ENCODE measurements around the gene MBL2.

MBL2 gene

GRCh38 chr10:52782554-52782953, 10.0 kb upstream of the MBL2 start:
- Histone ChIP-seq H3K4me3 (ENCODE audit: low read depth, low read length) (no peak overlapping the region), H3K9me3 (ENCODE audit: severe bottlenecking) (no peaks in the 10 kb centered on the region), H3K36me3 (no peaks in the 10 kb centered on the region), H3K27ac (no peak overlapping the region), H3K27me3 (ENCODE audit: insufficient read depth, low read depth, severe bottlenecking) (no peaks in the 10 kb centered on the region)
- no peak for DNase-seq
- TF ChIP-seq CTCF (IDR thresholded peaks at IDR 0.05; ENCODE audit: low read depth, low read length), result no peak

- Histone ChIP-seq H3K4me3 (ENCODE audit: low read depth, low read length) (no peak overlapping the region), H3K27ac (no peak overlapping the region), H3K36me3 (no peaks in the 10 kb centered on the region), H3K9me3 (ENCODE audit: severe bottlenecking) (no peaks in the 10 kb centered on the region), H3K27me3 (ENCODE audit: insufficient read depth, low read depth, severe bottlenecking) (no peaks in the 10 kb centered on the region)
- DNase-seq, result no peak
- no peak for TF ChIP-seq CTCF (IDR thresholded peaks at IDR 0.05; ENCODE audit: low read depth, low read length)
Measured at GRCh38 chr10:52780391-52781155, 8.0 kb upstream of the MBL2 start.

- Histone ChIP-seq H3K27ac (no peak overlapping the region), H3K9me3 (ENCODE audit: severe bottlenecking) (no peaks in the 10 kb centered on the region), H3K27me3 (ENCODE audit: insufficient read depth, low read depth, severe bottlenecking) (no peaks in the 10 kb centered on the region), H3K4me3 (ENCODE audit: low read depth, low read length) (no peak overlapping the region), H3K36me3 (no peaks in the 10 kb centered on the region)
- TF ChIP-seq CTCF (IDR thresholded peaks at IDR 0.05; ENCODE audit: low read depth, low read length), result peak; percentile 67
- peak; percentile 49 for DNase-seq
Measured at GRCh38 chr10:52779541-52780390, 7.2 kb upstream of the MBL2 start.

GRCh38 chr10:52778511-52779392, 6.2 kb upstream of the MBL2 start:
- H3K27me3 ChIP-seq (ENCODE audit: insufficient read depth, low read depth, severe bottlenecking), result no peaks in the 10 kb centered on the region
- TF ChIP-seq CTCF (IDR thresholded peaks at IDR 0.05; ENCODE audit: low read depth, low read length), result peak; percentile 47
- no peaks in the 10 kb centered on the region for H3K36me3 ChIP-seq
- H3K27ac ChIP-seq, result no peak overlapping the region
- no peaks in the 10 kb centered on the region for H3K9me3 ChIP-seq (ENCODE audit: severe bottlenecking)
- DNase-seq, result peak; percentile 12
- H3K4me3 ChIP-seq (ENCODE audit: low read depth, low read length), result no peak overlapping the region

GRCh38 chr10:52777414-52777813, 4.8 kb upstream of the MBL2 start:
- Histone ChIP-seq H3K9me3 (ENCODE audit: severe bottlenecking) (no peaks in the 10 kb centered on the region), H3K4me3 (ENCODE audit: low read depth, low read length) (no peak overlapping the region), H3K27me3 (ENCODE audit: insufficient read depth, low read depth, severe bottlenecking) (no peaks in the 10 kb centered on the region), H3K36me3 (no peaks in the 10 kb centered on the region), H3K27ac (no peak overlapping the region)
- no peak for DNase-seq
- TF ChIP-seq CTCF (IDR thresholded peaks at IDR 0.05; ENCODE audit: low read depth, low read length), result no peak

Data from WERI-Rb-1 (cell line).